Thyroid gland (tissue), 4 donors: ENCODE results near the gene APLNR. TPM values are rescaled to one million over a fixed set of nuclear protein-coding genes. Genes with fewer than 3 reads are reported as not detected.

ENCODE experiments used
- DNase-seq, 2 donors: peaks; one replicate each; pipeline ENCODE4 v3.0.0-alpha.2; 2019
- H3K27ac ChIP-seq, 3 donors: fragments of 200-600 bp; sonication (generic); 1 replicate in 2 of 3; 2 replicates in 1 of 3; pipeline ENCODE4 v1.5.1; 2016 to 2019; ENCODE audit warnings: mild to moderate bottlenecking in 1 of 3, moderate library complexity in 1 of 3
- H3K27me3 ChIP-seq: fragments of 200-600 bp; sonication (generic); one replicate; pipeline ENCODE4 v1.5.1; 2019
- H3K36me3 ChIP-seq, 2 donors: fragments of 200-600 bp; sonication (generic); one replicate each; pipeline ENCODE4 v1.5.1; 2016 to 2019
- H3K4me1 ChIP-seq, 2 donors: fragments of 200-600 bp; sonication (generic); one replicate each; pipeline ENCODE4 v1.5.1; 2017 to 2019
- H3K4me3 ChIP-seq, 3 donors: fragments of 200-600 bp; sonication (generic); replicated peaks in 1 of 3; 1 replicate in 2 of 3; 2 replicates in 1 of 3; pipeline ENCODE4 v1.5.1; 2016; ENCODE audit warnings: mild to moderate bottlenecking in 1 of 3
- H3K9me3 ChIP-seq: fragments of 200-600 bp; sonication (generic); one replicate; pipeline ENCODE4 v1.5.1; 2017
- CTCF ChIP-seq, 6 experiments: fragments of 200-600 bp in 3 of 6; fragments of 450-650 bp in 3 of 6; sonication (generic) in 3 of 6; IDR thresholded peaks; one replicate each; pipeline ENCODE4 v1.5.1; 2016 to 2019; ENCODE audit warnings: antibody characterized with exemption in 6 of 6, mild to moderate bottlenecking in 2 of 6, inconsistent platforms in 1 of 6, moderate library complexity in 1 of 6
- POLR2A ChIP-seq, 2 donors: fragments of 450-650 bp; IDR thresholded peaks; one replicate each; pipeline ENCODE4 v1.6.1; 2017; ENCODE audit warnings: antibody characterized with exemption in 2 of 2, mild to moderate bottlenecking in 2 of 2, moderate library complexity in 1 of 2
- WGBS, 2 donors: methylation state at CpG; one replicate each; pipeline ENCODE4 v1.1.5; 2017; 5-methylcytosine and 5-hydroxymethylcytosine counted together
- intact Hi-C: fragments of 100-400 bp; cut with DNase I; formaldehyde crosslinking; loops from one replicate; pipeline ENCODE4 v1.15.1; 2023
- total RNA-seq, 4 donors: library from RNA; depleted of rRNA; stranded (reverse); fragments of >200 nt; gene quantifications; one replicate each; pipeline ENCODE4 v1.2.3, GENCODE V29; 2016

Gene APLNR
- total RNA-seq, 4 donors from 2014 or later = 4.4 to 6.1 (median 4.8) TPM

- Histone ChIP-seq H3K9me3 (no peaks in the 10 kb centered on the region), H3K27ac (no peak overlapping the region), H3K4me3 (no peak overlapping the region), H3K36me3 (no peaks in the 10 kb centered on the region), H3K27me3 (no peaks in the 10 kb centered on the region), H3K4me1 (peaks cover 0 to 4% of the 10 kb centered on the region in 2 donors)
- intact Hi-C loops = no loop called here
- no peak for TF ChIP-seq POLR2A (IDR thresholded peaks at IDR 0.05)
- DNase-seq = no peak
- WGBS, 2 donors = 80 to 82% methylated on average over 2 of the region's 2 CpGs
Observed at GRCh38 chr11:57197762-57198161, 39.3 kb downstream of the APLNR start.

GRCh38 chr11:57196596-57196995, 40.5 kb downstream of the APLNR start:
- WGBS, 2 donors = 72 to 74% methylated on average over 6 of the region's 6 CpGs
- no peak overlapping the region for H3K4me3 ChIP-seq
- no peaks in the 10 kb centered on the region for H3K9me3 ChIP-seq
- intact Hi-C loops = no loop called here
- no peaks in the 10 kb centered on the region for H3K27me3 ChIP-seq
- H3K36me3 ChIP-seq = no peaks in the 10 kb centered on the region
- no peak for TF ChIP-seq POLR2A (IDR thresholded peaks at IDR 0.05)
- TF ChIP-seq CTCF (IDR thresholded peaks at IDR 0.05) = no peak
- no peaks in the 10 kb centered on the region for H3K4me1 ChIP-seq
- H3K27ac ChIP-seq = no peak overlapping the region
- no peak for DNase-seq

- Histone ChIP-seq H3K36me3 (no peaks in the 10 kb centered on the region), H3K9me3 (no peaks in the 10 kb centered on the region), H3K4me1 (no peaks in the 10 kb centered on the region), H3K27ac (no peak overlapping the region), H3K4me3 (no peak overlapping the region), H3K27me3 (no peaks in the 10 kb centered on the region)
- no peak for DNase-seq
- intact Hi-C loops = no loop called here
- TF ChIP-seq CTCF (IDR thresholded peaks at IDR 0.05) = no peak
- no peak for TF ChIP-seq POLR2A (IDR thresholded peaks at IDR 0.05)
- 83 to 89% methylated on average over 1 of the region's 1 CpG for whole genome bisulfite sequencing, 2 donors
Observed at GRCh38 chr11:57192316-57192715, 44.7 kb downstream of the APLNR start.

GRCh38 chr11:57191311-57192219, 45.5 kb downstream of the APLNR start:
- intact Hi-C loops = no loop called here

GRCh38 chr11:57190548-57190947, 46.5 kb downstream of the APLNR start:
- DNase-seq = no peak
- no peak overlapping the region for H3K27ac ChIP-seq
- no peaks in the 10 kb centered on the region for H3K9me3 ChIP-seq
- WGBS, 2 donors = 95 to 97% methylated on average over 4 of the region's 4 CpGs
- intact Hi-C loops = no loop called here
- no peaks in the 10 kb centered on the region for H3K4me1 ChIP-seq
- TF ChIP-seq CTCF (IDR thresholded peaks at IDR 0.05) (no peak), POLR2A (IDR thresholded peaks at IDR 0.05) (no peak)
- H3K36me3 ChIP-seq = no peaks in the 10 kb centered on the region
- no peaks in the 10 kb centered on the region for H3K27me3 ChIP-seq
- no peak overlapping the region for H3K4me3 ChIP-seq

More at GRCh38 chr11:57191311-57192219, 45.5 kb downstream of the APLNR start:
- H3K4me1 ChIP-seq = no peaks in the 10 kb centered on the region
- no peaks in the 10 kb centered on the region for H3K27me3 ChIP-seq
- no peak for TF ChIP-seq POLR2A (IDR thresholded peaks at IDR 0.05)
- TF ChIP-seq CTCF (IDR thresholded peaks at IDR 0.05) = no peak
- H3K4me3 ChIP-seq = no peak overlapping the region
- no peak for DNase-seq
- no peaks in the 10 kb centered on the region for H3K9me3 ChIP-seq
- WGBS, 2 donors = 73 to 75% methylated on average over 9 of the region's 9 CpGs
- H3K36me3 ChIP-seq = no peaks in the 10 kb centered on the region
- H3K27ac ChIP-seq = no peak overlapping the region

Other genes starting within 250 kb of the APLNR start
- not detected for gene OR5AK2, start 248.3 kb downstream of the APLNR start, total RNA-seq
- under 1 TPM in 2 of 4 donors, not detected in 2; 0.11 to 0.29 TPM for gene LRRC55, start 55.3 kb downstream of the APLNR start, total RNA-seq
- gene TNKS1BP1, start 87.7 kb upstream of the APLNR start, total RNA-seq = 100 to 1,000 TPM in 1 of 4 donors, 10 to 100 TPM in 3; 52.3 to 106 (median 85.2) TPM
- 10 to 100 TPM; 70.0 to 86.5 (median 78.1) TPM for gene SSRP1, start 98.6 kb upstream of the APLNR start, total RNA-seq
- not detected for gene P2RX3, start 101.1 kb upstream of the APLNR start, total RNA-seq
- not detected for gene PRG3, start 143.9 kb upstream of the APLNR start, total RNA-seq
- under 1 TPM in 3 of 4 donors, not detected in 1; 0.22 to 0.94 (median 0.71) TPM for gene PRG2, start 153.4 kb upstream of the APLNR start, total RNA-seq
- gene SLC43A3, start 189.9 kb upstream of the APLNR start, total RNA-seq = 100 to 1,000 TPM; 124 to 321 (median 218) TPM
- 10 to 100 TPM; 11.2 to 27.6 (median 17.1) TPM for gene RTN4RL2, start 223.3 kb upstream of the APLNR start, total RNA-seq